ENCODE data around the gene WDR75.

DNA sequence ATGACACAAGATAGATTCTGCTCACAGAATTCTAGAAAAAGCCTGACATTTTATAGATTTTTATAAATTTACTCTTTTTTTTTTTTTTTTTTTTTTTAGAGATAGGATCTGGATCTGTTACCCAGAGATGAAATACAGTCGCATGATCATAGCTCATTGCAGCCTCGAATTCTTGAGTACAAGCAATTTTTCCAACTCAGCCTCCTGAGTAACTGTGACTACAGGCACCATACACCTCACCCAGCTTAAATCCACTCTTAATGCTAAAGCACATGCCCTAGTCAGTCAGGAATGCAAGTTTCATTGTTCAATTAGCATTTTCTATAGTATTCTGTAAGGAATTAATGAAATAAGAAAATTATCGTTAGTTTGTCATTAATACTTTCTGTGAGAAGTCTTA lies 32.1 kb upstream of the WDR75 start:
- TF ChIP-seq FOXM1 (IDR thresholded peaks at IDR 0.05; ENCODE audit: borderline replicate concordance) (no peak), CTBP1 (IDR thresholded peaks at IDR 0.05; ENCODE audit: borderline replicate concordance) (no peak)

Measured in HEK293T (cell line).